GM12878 (cell line): ENCODE data around the gene PPP1R14B. TPM values are rescaled to one million over a fixed set of nuclear protein-coding genes. Genes with fewer than 3 reads are reported as not detected.

Source experiments
- ATAC-seq: fragments of 200-7000 bp; cut with Tn5 transposase; 3 replicates; pipeline ENCODE4 v1.9.1; 2020; ENCODE audit warnings: mild to moderate bottlenecking, moderate library complexity
- BruUV-seq: library from RNA; stranded (reverse); fragments of 400-500 nt; replicated peaks from 2 replicates; lab custom pipeline; 2021; lab: Mats Ljungman, UMichigan
- CTCF ChIA-PET: fragments of 300-600 bp; sonication (Branson Sonifier 250); formaldehyde crosslinking; extraction: SDS; loops from one replicate; lab custom pipeline; 2021; ENCODE audit warnings: inconsistent platforms; lab: Yijun Ruan, JAX
- POLR2A ChIA-PET: fragments of 350-600 bp; formaldehyde crosslinking; extraction: SDS; loops from one replicate; lab custom pipeline; 2021; ENCODE audit warnings: inconsistent platforms; lab: Charles Lee
- RAD21 ChIA-PET: fragments of 300-600 bp; sonication (Branson Sonifier 250); formaldehyde crosslinking; loops from one replicate; lab custom pipeline; 2023; ENCODE audit warnings: antibody characterized with exemption; ENCODE audit not compliant: unreplicated experiment; lab: Charles Lee
- SMC1A ChIA-PET: fragments of 300-600 bp; sonication (Branson Sonifier 250); formaldehyde crosslinking; loops from one replicate; lab custom pipeline; 2023; ENCODE audit not compliant: unreplicated experiment, uncharacterized antibody; lab: Charles Lee
- DNase-seq: peaks from one replicate; pipeline ENCODE4 v3.0.0-alpha.2; 2011; ENCODE audit warnings: low read depth, low spot score
- FAIRE-seq: peaks from 3 replicates; lab custom pipeline; 2011; peaks lifted over from hg19 to GRCh38; lab: Jason Lieb, UNC
- H2AFZ ChIP-seq: 2 replicates; pipeline ENCODE4 v1.6.0; 2011; ENCODE audit warnings: low read depth, low read length, control low read depth; ENCODE audit not compliant: control insufficient read depth
- H3K27ac ChIP-seq: 2 replicates; pipeline ENCODE4 v1.5.1; 2011; ENCODE audit warnings: control low read depth; ENCODE audit not compliant: control insufficient read depth, insufficient read depth
- H3K27me3 ChIP-seq, 2 experiments: replicated peaks in 1 of 2; 2 replicates each; pipeline versions ENCODE4 v1.6.0 to v1.6.1; 2011; ENCODE audit warnings: low read length in 1 of 2; ENCODE audit not compliant: control insufficient read depth in 2 of 2, insufficient read depth in 2 of 2
- H3K36me3 ChIP-seq, 2 experiments: 2 replicates each; pipeline ENCODE4 v1.5.1; 2011; ENCODE audit warnings: low read length in 1 of 2; ENCODE audit not compliant: control insufficient read depth in 2 of 2, insufficient read depth in 2 of 2
- H3K4me1 ChIP-seq: 2 replicates; pipeline ENCODE4 v1.6.1; 2011; ENCODE audit warnings: mild to moderate bottlenecking, low read length, moderate library complexity, mixed read lengths; ENCODE audit not compliant: control insufficient read depth, insufficient read depth
- H3K4me2 ChIP-seq: 2 replicates; pipeline ENCODE4 v1.6.0; 2011; ENCODE audit warnings: control low read depth; ENCODE audit not compliant: control insufficient read depth, insufficient read depth
- H3K4me3 ChIP-seq: fragments of 200-600 bp; sonication (generic); 2 replicates; pipeline ENCODE4 v1.5.1; 2016
- H3K79me2 ChIP-seq: 2 replicates; pipeline ENCODE4 v1.6.0; 2011; ENCODE audit warnings: low read length; ENCODE audit not compliant: control insufficient read depth, insufficient read depth
- H3K9ac ChIP-seq: 2 replicates; pipeline ENCODE4 v1.8.0; 2011; ENCODE audit warnings: low read length, control low read depth, mixed read lengths; ENCODE audit not compliant: control insufficient read depth, insufficient read depth
- H3K9me3 ChIP-seq: replicated peaks from 3 replicates; pipeline ENCODE4 v1.5.1; 2011; ENCODE audit warnings: mild to moderate bottlenecking, low read length; ENCODE audit not compliant: control insufficient read depth, insufficient read depth
- H4K20me1 ChIP-seq: 2 replicates; pipeline ENCODE4 v1.6.0; 2011; ENCODE audit not compliant: control insufficient read depth, insufficient read depth
- CEBPZ ChIP-seq: fragments of 150-350 bp; IDR thresholded peaks from 2 replicates; pipeline ENCODE4 v1.6.1; 2016; ENCODE audit warnings: low read depth, low read length
- CHD4 ChIP-seq: fragments of 200-600 bp; sonication (generic); IDR thresholded peaks from 2 replicates; pipeline ENCODE4 v1.6.1; 2016; ENCODE audit warnings: mild to moderate bottlenecking
- SMAD1 ChIP-seq: fragments of 450-650 bp; IDR thresholded peaks from 2 replicates; pipeline ENCODE4 v1.6.1; 2018; ENCODE audit warnings: mild to moderate bottlenecking, low read depth; ENCODE audit not compliant: partially characterized antibody
- WGBS: methylation state at CpG from one replicate; pipeline ENCODE4 v1.1.6; 2016; ENCODE audit warnings: low lambda C conversion rate; ENCODE audit not compliant: insufficient replicate concordance, insufficient coverage; ENCODE audit errors: missing lambda C conversion rate; 5-methylcytosine and 5-hydroxymethylcytosine counted together
- in situ Hi-C: fragments of 300-500 bp; cut with MboI; formaldehyde crosslinking; loops from 9 replicates; pipeline ENCODE4 v1.14.3; 2018; ENCODE audit warnings: mixed read lengths
- intact Hi-C: fragments of 100-400 bp; cut with micrococcal nuclease; formaldehyde crosslinking; loops from one replicate; pipeline ENCODE4 v1.14.2; 2022; ENCODE audit not compliant: unreplicated experiment
- polyA plus RNA-seq, 11 experiments: library from polyadenylated mRNA; depleted of rRNA in 4 of 11; unstranded in 6 of 11; stranded (reverse) in 5 of 11; fragments of >200 nt; fragmentation: Nextera tagmentation in 4 of 11; fragmentation: Illumina TruSeq in 1 of 11; extraction: Ambion mirVana in 4 of 11; extraction: Trizol in 1 of 11; gene quantifications; 1 replicate in 1 of 11; 2 replicates in 10 of 11; pipeline versions ENCODE4 v1.2.1 to v1.2.3, GENCODE V29; 2011 to 2016; ENCODE audit warnings: inconsistent platforms in 2 of 11, missing spikeins in 2 of 11, low read depth in 1 of 11
- total RNA-seq, 4 experiments: library from RNA; depleted of rRNA in 3 of 4; stranded (reverse); fragments of >200 nt in 3 of 4; fragmentation: Illumina TruSeq in 1 of 4; extraction: Trizol in 1 of 4; gene quantifications; 2 replicates each; pipeline versions ENCODE4 v1.2.1 to v1.2.3, GENCODE V29; 2013 to 2021

PPP1R14B gene
- total and polyA plus RNA-seq, 10 of the 15 experiments (the other 5 are each of a cell fraction or from before 2014, with no cell fraction given) = 8.4 to 283 (median 124) TPM

GRCh38 chr11:64203421-64204079 is 43.2 kb downstream of the PPP1R14B start:
- BruUV-seq = no TSS peak
- RAD21 ChIA-PET = interaction anchor here (1.3 to 6.6 kb wide), 6 partner anchors 17 to 99 kb away, joined by 3 to 125 read pairs (median 44); partner anchors contain the start of genes CATSPERZ, ESRRA, FKBP2 and PPP1R14B
- TF ChIP-seq CHD4 (no peak), SMAD1 (no peak), CEBPZ (no peak)
- TF ChIP-seq, all 136 proteins: peak for 0
- in situ Hi-C loops (loop anchor here (5.0 kb wide), 1 partner anchor 99 kb away; the partner anchor contains the start of gene CATSPERZ), intact Hi-C loops (loop anchor here (1.0 to 2.0 kb wide), 3 partner anchors 17 to 101 kb away; partner anchors contain the start of genes FKBP2 and STIP1)
- DNase-seq (no peak), ATAC-seq (no peak), FAIRE-seq (no peak)
- H2AFZ ChIP-seq = no peak overlapping the region
- H3K27me3 ChIP-seq = no peaks in the 10 kb centered on the region
- peaks cover 26% of the 10 kb centered on the region for H3K4me1 ChIP-seq
- CTCF ChIA-PET = interaction anchor here (0.6 to 9.7 kb wide), 12 partner anchors 8 to 152 kb away, joined by 3 to 238 read pairs (median 30); partner anchors contain the start of genes CATSPERZ, ESRRA, NUDT22 and PLCB3
- H3K27ac ChIP-seq = no peak overlapping the region
- SMC1A ChIA-PET = interaction anchor here (1.0 to 5.5 kb wide), 6 partner anchors 22 to 151 kb away, joined by 3 to 98 read pairs (median 6); partner anchors contain the start of genes CATSPERZ, ESRRA, NUDT22 and PPP1R14B
- POLR2A ChIA-PET = interaction anchor here (0.7 to 5.8 kb wide), 4 partner anchors 17 to 114 kb away, joined by 3 to 70 read pairs (median 59); partner anchors contain the start of genes CATSPERZ, ESRRA, STIP1 and TRMT112
- WGBS = 94% methylated on average over 27 of the region's 27 CpGs
- no peak overlapping the region for H3K4me2 ChIP-seq
- H3K79me2 ChIP-seq = peaks cover 32% of the 10 kb centered on the region
- H3K9me3 ChIP-seq = no peaks in the 10 kb centered on the region
- H3K9ac ChIP-seq = no peak overlapping the region
- no peaks in the 10 kb centered on the region for H4K20me1 ChIP-seq
- peaks cover 31% of the 10 kb centered on the region in 2 experiments for H3K36me3 ChIP-seq
- no peak overlapping the region for H3K4me3 ChIP-seq
